Neural cell (in vitro differentiated cells): ENCODE results near the gene TBC1D19.

ENCODE experiments used
- POLR2AphosphoS5 ChIP-seq: IDR thresholded peaks from 2 replicates; pipeline ENCODE4 v1.6.1; 2012
- TF ChIP-seq, protein P1 (sequence below): fragments of 450-650 bp; IDR thresholded peaks from 2 replicates; pipeline ENCODE4 v1.5.1; 2014; ENCODE audit warnings: antibody characterized with exemption, mild to moderate bottlenecking, moderate library complexity; ENCODE audit not compliant: poor library complexity, severe bottlenecking
- TF ChIP-seq, protein P2 (sequence below): IDR thresholded peaks from 2 replicates; pipeline ENCODE4 v1.6.1; 2012; ENCODE audit warnings: borderline replicate concordance

- TF ChIP-seq POLR2AphosphoS5 = no peak
- TF ChIP-seq, protein P1, sequence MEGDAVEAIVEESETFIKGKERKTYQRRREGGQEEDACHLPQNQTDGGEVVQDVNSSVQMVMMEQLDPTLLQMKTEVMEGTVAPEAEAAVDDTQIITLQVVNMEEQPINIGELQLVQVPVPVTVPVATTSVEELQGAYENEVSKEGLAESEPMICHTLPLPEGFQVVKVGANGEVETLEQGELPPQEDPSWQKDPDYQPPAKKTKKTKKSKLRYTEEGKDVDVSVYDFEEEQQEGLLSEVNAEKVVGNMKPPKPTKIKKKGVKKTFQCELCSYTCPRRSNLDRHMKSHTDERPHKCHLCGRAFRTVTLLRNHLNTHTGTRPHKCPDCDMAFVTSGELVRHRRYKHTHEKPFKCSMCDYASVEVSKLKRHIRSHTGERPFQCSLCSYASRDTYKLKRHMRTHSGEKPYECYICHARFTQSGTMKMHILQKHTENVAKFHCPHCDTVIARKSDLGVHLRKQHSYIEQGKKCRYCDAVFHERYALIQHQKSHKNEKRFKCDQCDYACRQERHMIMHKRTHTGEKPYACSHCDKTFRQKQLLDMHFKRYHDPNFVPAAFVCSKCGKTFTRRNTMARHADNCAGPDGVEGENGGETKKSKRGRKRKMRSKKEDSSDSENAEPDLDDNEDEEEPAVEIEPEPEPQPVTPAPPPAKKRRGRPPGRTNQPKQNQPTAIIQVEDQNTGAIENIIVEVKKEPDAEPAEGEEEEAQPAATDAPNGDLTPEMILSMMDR = no peak
- TF ChIP-seq, protein P2, sequence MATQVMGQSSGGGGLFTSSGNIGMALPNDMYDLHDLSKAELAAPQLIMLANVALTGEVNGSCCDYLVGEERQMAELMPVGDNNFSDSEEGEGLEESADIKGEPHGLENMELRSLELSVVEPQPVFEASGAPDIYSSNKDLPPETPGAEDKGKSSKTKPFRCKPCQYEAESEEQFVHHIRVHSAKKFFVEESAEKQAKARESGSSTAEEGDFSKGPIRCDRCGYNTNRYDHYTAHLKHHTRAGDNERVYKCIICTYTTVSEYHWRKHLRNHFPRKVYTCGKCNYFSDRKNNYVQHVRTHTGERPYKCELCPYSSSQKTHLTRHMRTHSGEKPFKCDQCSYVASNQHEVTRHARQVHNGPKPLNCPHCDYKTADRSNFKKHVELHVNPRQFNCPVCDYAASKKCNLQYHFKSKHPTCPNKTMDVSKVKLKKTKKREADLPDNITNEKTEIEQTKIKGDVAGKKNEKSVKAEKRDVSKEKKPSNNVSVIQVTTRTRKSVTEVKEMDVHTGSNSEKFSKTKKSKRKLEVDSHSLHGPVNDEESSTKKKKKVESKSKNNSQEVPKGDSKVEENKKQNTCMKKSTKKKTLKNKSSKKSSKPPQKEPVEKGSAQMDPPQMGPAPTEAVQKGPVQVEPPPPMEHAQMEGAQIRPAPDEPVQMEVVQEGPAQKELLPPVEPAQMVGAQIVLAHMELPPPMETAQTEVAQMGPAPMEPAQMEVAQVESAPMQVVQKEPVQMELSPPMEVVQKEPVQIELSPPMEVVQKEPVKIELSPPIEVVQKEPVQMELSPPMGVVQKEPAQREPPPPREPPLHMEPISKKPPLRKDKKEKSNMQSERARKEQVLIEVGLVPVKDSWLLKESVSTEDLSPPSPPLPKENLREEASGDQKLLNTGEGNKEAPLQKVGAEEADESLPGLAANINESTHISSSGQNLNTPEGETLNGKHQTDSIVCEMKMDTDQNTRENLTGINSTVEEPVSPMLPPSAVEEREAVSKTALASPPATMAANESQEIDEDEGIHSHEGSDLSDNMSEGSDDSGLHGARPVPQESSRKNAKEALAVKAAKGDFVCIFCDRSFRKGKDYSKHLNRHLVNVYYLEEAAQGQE = no peak
Measured at GRCh38 chr4:26793735-26794134, 209.9 kb downstream of the TBC1D19 start.
